PFSK-1 (cell line): ENCODE measurements around the gene FAM9B.

Experiments used
- POLR2AphosphoS5 ChIP-seq: IDR thresholded peaks from 2 replicates; pipeline ENCODE4 v1.6.1; 2012; ENCODE audit warnings: low read depth, mild to moderate bottlenecking, control low read depth, low read length, moderate library complexity
- SIN3A ChIP-seq: IDR thresholded peaks from 2 replicates; pipeline ENCODE4 v1.6.1; 2012; ENCODE audit warnings: mild to moderate bottlenecking, low read length, moderate library complexity, borderline replicate concordance; ENCODE audit not compliant: insufficient read depth
- TAF1 ChIP-seq: IDR thresholded peaks from 2 replicates; pipeline ENCODE4 v1.6.1; 2012; ENCODE audit warnings: low read length, control low read depth, borderline replicate concordance; ENCODE audit not compliant: insufficient read depth
- TF ChIP-seq, protein P1 (sequence below), 2 experiments: IDR thresholded peaks; 2 replicates each; pipeline versions ENCODE4 v1.6.1 to v1.8.0; 2011 to 2012; ENCODE audit warnings: low read depth in 2 of 2, low read length in 2 of 2, control low read depth in 1 of 2, inconsistent platforms in 1 of 2, mild to moderate bottlenecking in 1 of 2, moderate library complexity in 1 of 2; ENCODE audit not compliant: insufficient read depth in 1 of 2

DNA sequence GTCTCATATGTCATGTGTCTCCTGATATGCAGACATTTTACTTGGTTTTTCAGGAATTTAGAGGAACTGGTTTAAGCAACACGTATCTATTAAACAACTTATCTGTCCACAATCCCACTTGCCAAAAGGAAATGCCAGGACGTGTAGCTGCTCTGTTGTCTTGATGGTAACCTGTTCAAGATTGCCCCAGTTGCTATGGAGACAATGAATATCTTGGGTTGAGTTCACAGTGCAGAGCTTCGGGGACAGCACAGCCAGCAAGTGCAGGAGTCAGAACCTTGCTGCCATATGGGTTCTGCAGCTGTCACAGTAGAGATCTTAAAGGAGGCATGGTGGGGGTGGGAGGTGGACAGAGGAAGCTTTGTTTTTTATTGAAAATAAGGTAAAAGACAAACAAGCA, 28.7 kb upstream of the FAM9B start:
- TF ChIP-seq, protein P1, sequence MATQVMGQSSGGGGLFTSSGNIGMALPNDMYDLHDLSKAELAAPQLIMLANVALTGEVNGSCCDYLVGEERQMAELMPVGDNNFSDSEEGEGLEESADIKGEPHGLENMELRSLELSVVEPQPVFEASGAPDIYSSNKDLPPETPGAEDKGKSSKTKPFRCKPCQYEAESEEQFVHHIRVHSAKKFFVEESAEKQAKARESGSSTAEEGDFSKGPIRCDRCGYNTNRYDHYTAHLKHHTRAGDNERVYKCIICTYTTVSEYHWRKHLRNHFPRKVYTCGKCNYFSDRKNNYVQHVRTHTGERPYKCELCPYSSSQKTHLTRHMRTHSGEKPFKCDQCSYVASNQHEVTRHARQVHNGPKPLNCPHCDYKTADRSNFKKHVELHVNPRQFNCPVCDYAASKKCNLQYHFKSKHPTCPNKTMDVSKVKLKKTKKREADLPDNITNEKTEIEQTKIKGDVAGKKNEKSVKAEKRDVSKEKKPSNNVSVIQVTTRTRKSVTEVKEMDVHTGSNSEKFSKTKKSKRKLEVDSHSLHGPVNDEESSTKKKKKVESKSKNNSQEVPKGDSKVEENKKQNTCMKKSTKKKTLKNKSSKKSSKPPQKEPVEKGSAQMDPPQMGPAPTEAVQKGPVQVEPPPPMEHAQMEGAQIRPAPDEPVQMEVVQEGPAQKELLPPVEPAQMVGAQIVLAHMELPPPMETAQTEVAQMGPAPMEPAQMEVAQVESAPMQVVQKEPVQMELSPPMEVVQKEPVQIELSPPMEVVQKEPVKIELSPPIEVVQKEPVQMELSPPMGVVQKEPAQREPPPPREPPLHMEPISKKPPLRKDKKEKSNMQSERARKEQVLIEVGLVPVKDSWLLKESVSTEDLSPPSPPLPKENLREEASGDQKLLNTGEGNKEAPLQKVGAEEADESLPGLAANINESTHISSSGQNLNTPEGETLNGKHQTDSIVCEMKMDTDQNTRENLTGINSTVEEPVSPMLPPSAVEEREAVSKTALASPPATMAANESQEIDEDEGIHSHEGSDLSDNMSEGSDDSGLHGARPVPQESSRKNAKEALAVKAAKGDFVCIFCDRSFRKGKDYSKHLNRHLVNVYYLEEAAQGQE (IDR thresholded peaks at IDR 0.05; ENCODE audit: insufficient read depth in 1 of 2, low read depth in 2 of 2, low read length in 2 of 2): no peak
- TF ChIP-seq POLR2AphosphoS5 (no peak), TAF1 (no peak), SIN3A (no peak)
